HG02623 (cell line): ENCODE results near the gene TRPM5.

ENCODE experiments used
- ATAC-seq: cut with Tn5 transposase; IDR thresholded peaks from one replicate; pipeline ENCODE4 v1.9.1; 2021; ENCODE audit warnings: moderate library complexity; ENCODE audit not compliant: unreplicated experiment

The TRPM5 gene

DNA sequence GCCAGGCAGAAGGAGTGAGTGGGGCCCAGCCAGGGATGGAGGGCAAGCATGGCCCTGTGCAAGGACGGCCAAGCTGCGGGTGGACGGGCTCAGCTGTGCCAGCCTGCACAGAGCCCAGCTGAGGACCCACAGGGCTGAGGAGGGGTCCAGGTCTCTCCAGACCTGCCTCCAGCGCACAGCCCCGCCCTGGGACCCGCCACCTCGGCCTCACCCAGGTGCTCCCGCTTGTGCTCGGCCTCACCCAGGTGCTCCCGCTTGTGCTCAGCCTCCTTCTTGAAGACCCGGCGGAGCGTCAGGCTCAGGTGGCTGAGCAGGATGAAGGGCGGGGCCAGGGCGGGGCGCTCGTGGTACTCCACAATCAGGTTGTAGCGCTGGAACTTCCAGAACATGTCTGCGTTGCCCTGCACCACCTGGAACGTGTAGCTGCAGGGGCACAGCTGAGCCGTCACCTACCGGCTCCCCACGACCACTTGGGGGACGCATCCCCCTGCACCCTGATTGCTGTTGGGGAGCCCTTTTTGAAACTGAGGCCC, 37.4 kb downstream of the TRPM5 start:
- no peak for ATAC-seq

DNA sequence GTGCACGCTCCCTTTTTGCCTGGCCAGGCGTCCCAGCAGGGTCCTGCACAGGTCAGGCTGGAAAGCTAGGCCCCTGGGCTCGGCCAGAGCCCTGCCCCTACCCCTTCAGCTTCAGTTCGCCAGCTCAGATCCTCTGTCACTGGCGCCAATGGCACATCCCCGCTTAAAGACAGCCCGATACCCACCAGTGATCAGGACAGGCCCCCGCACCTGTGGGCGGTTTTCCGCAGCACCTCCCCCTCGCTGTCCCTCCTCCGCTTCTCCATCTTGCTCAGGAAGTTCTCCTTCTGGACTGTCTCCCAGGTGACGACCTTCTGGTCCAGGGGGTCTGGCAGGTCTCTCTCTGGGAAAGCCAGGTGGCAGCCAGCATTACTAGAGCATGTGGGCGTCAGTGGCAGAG, 37.9 kb downstream of the TRPM5 start:
- no peak for ATAC-seq

DNA sequence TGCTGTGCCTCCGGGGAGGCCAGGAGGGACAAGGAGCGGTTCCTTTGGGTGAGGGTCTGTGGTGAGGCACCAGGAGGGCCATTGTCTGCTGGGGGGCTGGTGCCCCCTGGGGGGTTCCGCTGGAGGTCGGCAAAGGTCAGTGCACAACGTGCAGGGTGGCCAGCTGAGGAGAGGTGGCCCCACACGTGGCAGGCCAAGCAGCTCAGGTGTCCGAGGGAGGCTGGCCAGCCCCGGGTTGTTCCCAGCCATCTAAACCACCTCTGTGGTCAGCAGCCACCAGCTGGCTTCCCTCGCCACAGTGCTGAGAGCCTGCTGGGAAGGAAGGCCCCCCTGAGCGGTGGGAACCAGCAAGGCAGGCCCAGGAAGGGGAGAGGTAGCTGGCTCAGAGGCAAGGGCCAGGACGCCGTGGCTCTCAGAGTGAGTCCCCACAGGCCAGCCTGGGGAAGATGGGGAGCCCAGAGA, 39.5 kb downstream of the TRPM5 start:
- ATAC-seq: no peak

DNA sequence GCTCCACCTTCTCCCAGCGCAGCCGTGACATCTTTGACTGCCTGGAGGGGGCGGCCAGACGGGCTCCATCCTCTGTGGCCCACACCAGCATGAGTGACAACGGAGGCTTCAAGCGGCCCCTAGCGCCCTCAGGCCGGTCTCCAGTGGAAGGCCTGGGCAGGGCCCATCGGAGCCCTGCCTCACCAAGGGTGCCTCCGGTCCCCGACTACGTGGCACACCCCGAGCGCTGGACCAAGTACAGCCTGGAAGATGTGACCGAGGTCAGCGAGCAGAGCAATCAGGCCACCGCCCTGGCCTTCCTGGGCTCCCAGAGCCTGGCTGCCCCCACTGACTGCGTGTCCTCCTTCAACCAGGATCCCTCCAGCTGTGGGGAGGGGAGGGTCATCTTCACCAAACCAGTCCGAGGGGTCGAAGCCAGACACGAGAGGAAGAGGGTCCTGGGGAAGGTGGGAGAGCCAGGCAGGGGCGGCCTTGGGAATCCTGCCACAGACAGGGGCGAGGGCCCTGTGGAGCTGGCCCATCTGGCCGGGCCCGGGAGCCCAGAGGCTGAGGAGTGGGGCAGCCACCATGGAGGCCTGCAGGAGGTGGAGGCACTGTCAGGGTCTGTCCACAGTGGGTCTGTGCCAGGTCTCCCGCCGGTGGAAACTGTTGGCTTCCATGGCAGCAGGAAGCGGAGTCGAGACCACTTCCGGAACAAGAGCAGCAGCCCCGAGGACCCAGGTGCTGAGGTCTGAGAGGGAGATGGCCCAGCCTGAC, 41.2 kb downstream of the TRPM5 start:
- ATAC-seq: no peak

DNA sequence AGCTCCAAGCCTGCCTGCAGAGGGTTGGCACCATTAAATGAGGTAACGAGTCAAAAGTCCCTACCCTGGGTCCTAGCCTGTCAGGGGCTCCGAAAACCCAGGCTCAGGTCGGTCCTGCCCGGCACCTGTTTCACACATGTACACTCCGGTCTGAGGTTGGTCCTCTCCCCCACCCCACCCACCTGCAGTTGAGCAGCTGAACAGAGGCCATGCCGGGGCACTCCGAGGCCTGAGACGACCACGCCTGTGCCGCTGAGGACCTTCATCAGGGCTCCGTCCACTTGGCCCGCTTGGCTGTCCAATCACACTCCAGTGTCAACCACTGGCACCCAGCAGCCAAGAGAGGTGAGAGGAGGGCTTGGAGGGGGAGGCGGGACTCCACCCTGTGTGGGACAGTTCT, 42.2 kb downstream of the TRPM5 start:
- ATAC-seq: no peak

DNA sequence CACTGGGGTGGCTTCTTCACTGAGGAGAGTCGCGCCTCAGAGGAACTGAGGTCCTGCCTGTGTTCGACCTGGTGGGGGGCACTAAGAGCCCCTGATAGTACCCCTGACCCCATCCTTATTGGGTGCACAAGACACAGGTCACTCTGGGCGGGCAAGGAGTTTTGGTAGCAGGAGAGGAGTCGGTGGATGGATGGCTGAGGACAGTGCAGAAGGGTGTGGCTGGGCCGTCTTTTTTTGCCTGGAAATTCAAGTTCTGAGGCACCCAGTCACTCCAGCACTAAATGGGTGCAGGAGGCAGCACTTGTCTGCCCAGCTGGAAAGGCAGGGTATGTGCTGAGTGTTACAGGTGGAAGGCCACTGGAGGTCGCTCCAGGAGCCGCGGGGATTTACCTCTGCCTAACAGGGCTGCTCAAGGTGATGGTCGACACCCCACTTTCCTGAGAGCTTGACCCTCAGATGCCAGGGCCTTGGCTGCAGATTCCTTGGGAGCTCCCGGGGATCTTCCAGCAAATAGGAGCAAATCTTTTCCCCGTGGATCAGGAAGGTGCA, 42.8 kb downstream of the TRPM5 start:
- ATAC-seq: no peak

DNA sequence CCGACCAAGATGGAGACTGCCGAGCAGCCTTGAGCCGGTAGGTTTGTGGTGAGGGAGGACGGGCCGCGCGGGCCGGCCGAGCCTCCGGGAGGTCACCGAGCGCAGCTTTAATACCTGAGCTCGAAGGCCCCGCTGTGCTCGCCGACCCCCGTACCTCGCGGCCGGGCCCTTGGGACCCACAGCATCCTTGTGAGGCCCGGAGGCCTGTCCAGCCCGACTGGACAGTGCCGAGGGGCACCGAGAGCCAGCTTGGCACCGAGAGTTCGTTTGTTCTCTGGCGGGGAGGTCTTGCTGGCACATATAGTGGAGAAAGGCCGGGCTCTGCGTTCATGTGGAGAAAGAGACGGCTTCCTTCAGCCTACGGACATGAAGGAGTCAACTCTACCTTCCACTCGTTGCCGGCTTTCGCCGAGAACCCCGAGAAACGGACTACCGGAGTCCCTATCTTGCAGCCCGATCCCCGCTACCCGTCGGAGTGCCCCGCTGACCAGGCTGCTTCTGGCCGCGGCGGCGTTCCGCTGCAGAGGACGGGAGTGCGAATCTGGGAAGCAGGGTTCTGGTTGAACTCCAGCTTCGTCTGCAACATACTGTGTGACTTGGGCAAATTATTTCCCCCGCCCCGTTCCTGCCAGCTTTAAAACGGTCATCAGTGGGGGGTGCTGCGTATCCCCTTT, 43.4 kb downstream of the TRPM5 start:
- no peak for ATAC-seq

DNA sequence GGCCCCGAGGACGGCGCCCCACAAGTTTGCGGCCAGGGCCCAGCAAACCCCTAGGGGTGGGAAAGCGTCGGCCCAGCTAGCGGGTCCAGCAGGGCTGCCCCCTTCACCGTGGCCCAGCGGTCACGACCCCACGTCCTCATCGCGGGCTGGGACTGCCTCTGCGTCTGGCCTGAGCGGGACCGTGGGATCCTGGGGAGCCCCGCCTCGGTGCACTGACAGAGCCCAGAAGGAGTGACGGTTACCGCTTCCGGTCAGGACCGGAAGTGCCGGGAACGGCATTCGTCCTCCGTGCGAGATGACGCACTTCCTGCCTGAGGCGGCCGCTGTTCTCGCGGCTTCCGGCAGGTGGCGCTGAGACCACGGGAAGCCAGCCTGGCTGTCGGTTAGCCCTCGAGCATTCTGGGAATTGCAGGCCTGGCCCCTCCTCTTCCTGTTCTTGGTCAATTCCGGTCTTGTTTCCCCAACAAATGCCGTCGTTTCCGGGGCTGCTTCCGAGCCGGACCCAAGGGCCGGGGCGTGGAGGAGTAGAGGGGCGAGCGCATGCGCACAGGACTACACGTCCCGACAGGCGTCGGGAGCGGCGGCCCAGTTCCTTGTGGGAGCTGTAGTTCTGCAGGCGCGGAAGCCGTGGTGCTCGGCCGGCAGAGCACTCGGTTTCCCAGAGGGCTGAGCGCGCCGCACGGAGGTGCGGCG, 44.1 kb downstream of the TRPM5 start, which contains the start of gene TSSC4:
Gene TSSC4, plus strand, starts transcription at position 682 of the 693 bp plus-strand sequence. CDS start 1,884 bp downstream, outside the sequence.
- peak; percentile 78 for ATAC-seq

DNA sequence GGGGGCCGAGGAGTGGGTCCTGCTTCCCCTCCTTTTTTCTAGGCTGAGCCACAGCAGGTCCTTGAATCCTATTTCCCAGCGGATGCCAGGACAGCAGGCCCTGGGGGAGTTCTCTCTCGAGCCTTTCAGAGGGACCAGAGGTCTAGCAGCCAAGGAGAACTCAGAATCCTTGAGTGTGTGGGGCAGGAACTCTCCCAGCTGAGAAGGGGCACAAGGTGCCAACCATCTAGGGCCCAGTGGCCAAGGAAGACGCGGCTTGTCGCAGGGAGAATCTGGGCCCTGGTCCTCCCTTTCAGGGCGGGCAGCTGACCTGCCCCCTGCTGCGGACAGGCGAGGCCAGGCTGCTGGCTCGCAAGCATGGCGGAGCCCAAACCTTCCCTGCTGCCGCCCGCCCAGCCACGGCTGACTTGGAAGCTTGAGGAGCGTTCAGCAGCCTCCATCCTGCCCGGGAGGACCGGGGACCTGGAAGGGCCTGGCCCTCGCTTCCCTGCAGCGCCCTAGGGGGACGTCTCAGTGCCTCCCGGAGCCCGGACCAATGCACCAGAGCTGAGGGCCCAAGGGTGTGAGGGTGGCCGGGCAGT, 44.7 kb downstream of the TRPM5 start:
- ATAC-seq: no peak

DNA sequence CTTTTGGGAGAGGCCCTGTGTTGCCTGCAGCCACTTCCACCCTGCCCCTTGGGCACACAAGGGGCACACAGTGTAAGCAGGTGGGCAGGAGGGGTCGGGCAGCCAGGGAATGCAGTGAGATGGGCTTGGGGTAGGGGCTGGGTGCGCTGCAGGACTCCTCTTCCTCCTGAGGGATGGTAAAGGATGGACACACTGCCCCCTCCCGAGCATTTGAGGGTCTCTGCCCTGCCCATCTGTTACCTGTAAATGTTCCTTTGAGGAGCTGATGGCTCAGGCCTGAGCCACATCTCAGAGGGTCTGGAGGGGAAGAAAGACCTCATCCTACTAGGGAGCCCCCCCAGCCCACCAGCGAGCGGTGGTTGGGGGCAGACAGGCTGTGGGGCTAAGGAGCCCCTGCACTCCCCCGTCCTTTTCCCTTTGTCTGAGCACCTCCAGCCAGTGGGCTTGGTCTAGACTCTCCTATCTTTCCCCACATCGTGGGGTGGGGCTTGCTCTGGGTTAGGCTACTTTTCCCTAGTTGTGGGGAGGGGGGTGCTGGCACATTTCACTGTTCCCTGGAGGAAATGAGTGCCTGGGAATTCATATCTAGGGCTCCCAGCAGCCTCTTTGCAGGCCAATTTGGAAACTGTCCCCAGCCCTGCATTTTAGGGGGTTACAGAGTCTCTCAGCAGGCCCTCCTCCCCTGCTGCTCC, 45.5 kb downstream of the TRPM5 start:
- ATAC-seq: no peak

DNA sequence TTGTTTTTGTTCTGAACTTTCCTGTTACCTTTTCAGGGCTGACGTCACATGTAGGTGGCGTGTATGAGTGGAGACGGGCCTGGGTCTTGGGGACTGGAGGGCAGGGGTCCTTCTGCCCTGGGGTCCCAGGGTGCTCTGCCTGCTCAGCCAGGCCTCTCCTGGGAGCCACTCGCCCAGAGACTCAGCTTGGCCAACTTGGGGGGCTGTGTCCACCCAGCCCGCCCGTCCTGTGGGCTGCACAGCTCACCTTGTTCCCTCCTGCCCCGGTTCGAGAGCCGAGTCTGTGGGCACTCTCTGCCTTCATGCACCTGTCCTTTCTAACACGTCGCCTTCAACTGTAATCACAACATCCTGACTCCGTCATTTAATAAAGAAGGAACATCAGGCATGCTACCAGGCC, 47.3 kb downstream of the TRPM5 start:
- ATAC-seq: no peak

DNA sequence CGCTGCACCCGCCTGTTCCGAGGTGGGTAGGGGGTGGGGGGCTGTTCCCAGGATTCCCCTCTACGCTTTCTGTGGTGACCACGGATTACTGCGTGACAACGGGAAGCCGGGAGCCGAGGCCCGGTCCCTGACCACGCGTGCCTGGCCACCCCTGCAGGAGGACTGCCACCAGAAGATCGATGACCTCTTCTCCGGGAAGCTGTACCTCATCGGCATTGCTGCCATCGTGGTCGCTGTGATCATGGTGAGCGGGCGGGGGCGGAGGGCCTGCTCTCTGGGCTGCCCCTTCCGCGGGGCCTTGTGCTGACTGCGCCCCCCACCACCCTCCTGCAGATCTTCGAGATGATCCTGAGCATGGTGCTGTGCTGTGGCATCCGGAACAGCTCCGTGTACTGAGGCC, 47.8 kb downstream of the TRPM5 start:
- ATAC-seq: no peak

DNA sequence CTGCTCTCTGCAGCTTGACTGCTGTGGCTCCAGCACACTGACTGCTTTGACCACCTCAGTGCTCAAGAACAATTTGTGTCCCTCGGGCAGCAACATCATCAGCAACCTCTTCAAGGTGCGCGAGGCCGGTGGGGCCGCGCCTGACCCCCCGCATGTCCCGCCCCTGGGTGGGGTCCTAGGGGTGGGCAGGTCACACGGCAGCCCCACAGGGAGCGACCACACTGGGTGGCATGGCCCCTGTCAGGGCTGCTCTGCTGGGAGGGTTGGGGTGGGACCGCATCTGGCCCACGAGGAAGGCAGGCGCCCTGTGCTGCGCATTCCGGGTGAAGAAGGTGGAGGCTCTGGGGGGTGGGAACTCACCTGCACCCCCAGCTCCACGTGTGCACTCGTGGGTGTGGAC, 48.5 kb downstream of the TRPM5 start:
- no peak for ATAC-seq

DNA sequence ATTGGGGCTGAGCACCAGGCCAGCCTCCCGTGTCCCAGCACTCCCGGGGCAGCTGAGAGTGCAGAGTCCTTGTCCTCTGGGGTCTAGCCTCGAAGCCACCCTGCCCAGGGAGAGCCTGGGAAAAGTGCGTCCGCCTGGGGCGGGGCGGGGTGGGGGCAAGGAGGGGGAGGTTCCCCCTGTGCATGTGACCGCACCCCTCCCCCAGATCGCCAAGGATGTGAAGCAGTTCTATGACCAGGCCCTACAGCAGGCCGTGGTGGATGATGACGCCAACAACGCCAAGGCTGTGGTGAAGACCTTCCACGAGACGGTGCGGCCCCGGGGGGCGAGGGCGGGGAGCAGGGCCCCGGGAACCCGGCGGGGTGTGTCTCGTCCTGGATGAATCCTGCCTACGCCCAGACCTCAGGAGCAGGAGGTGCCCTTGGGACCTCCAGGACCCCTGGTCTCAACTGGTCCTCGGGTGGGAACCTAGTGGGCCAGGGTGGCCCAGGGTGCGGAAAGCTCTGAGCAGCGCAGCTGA, 49.0 kb downstream of the TRPM5 start:
- no peak for ATAC-seq

DNA sequence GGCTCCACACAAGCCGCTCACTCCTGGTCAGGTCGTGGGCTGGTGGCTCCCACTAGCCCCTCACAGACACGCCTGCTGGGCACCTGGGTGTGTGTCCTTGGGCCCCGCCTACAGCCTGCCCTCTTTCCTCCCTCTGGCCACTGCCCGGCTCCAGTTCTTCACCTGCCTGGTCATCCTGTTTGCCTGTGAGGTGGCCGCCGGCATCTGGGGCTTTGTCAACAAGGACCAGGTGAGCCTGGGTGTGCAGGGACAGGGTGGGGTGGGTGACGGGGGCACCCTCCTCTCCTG, 49.6 kb downstream of the TRPM5 start:
- ATAC-seq: no peak
